Suprapubic skin (tissue), 4 donors: Measurements from ENCODE around the gene C1orf146. TPM values are rescaled to one million over a fixed set of nuclear protein-coding genes. Genes with fewer than 3 reads are reported as not detected.
"Not testable (repeated sequence)": the region's sequence is repeated elsewhere in the genome, so short reads cannot be mapped to it uniquely, and the experiment has no call there.

ENCODE experiments used
- DNase-seq, 2 donors: peaks; one replicate each; pipeline ENCODE4 v3.0.0-alpha.2; 2019; ENCODE audit warnings: low spot score in 2 of 2
- H3K27ac ChIP-seq: fragments of 200-600 bp; sonication (generic); one replicate; pipeline ENCODE4 v1.5.1; 2019
- H3K27me3 ChIP-seq: fragments of 200-600 bp; sonication (generic); one replicate; pipeline ENCODE4 v1.5.1; 2019
- H3K36me3 ChIP-seq: fragments of 200-600 bp; sonication (generic); one replicate; pipeline ENCODE4 v1.5.1; 2019
- H3K4me1 ChIP-seq: fragments of 200-600 bp; sonication (generic); one replicate; pipeline ENCODE4 v1.5.1; 2019
- H3K4me3 ChIP-seq: fragments of 200-600 bp; sonication (generic); one replicate; pipeline ENCODE4 v1.5.1; 2019; ENCODE audit warnings: mild to moderate bottlenecking
- H3K9me3 ChIP-seq: fragments of 200-600 bp; sonication (generic); one replicate; pipeline ENCODE4 v1.5.1; 2019
- CTCF ChIP-seq, 2 donors: fragments of 200-600 bp in 1 of 2; fragments of 450-650 bp in 1 of 2; sonication (generic) in 1 of 2; IDR thresholded peaks; one replicate each; pipeline ENCODE4 v1.5.1; 2016 to 2019; ENCODE audit warnings: antibody characterized with exemption in 2 of 2, mild to moderate bottlenecking in 1 of 2, moderate library complexity in 1 of 2
- EP300 ChIP-seq: sonication (generic); formaldehyde crosslinking; IDR thresholded peaks from one replicate; pipeline ENCODE4 v1.6.1; 2017; ENCODE audit warnings: antibody characterized with exemption
- POLR2A ChIP-seq, 2 donors: fragments of 450-650 bp; IDR thresholded peaks; one replicate each; pipeline ENCODE4 v1.6.1; 2017; ENCODE audit warnings: antibody characterized with exemption in 2 of 2, mild to moderate bottlenecking in 2 of 2, moderate library complexity in 2 of 2
- POLR2AphosphoS5 ChIP-seq, 3 donors: sonication (generic); formaldehyde crosslinking; IDR thresholded peaks; one replicate each; pipeline ENCODE4 v1.6.1; 2017; ENCODE audit warnings: antibody characterized with exemption in 3 of 3
- WGBS: methylation state at CpG from one replicate; pipeline ENCODE4 v1.1.5; 2018; 5-methylcytosine and 5-hydroxymethylcytosine counted together
- total RNA-seq, 4 donors: library from RNA; depleted of rRNA; stranded (reverse); fragments of >200 nt; gene quantifications; one replicate each; pipeline ENCODE4 v1.1.0, GENCODE V29; 2016

C1orf146 gene
- total RNA-seq, 4 donors from 2014 or later, result not detected

- TF ChIP-seq EP300 (no peak), CTCF (IDR thresholded peaks at IDR 0.05) (no peak), POLR2AphosphoS5 (IDR thresholded peaks at IDR 0.05) (no peak), POLR2A (IDR thresholded peaks at IDR 0.05) (no peak)
- Histone ChIP-seq H3K36me3 (peaks cover 53% of the 10 kb centered on the region), H3K4me1 (no peaks in the 10 kb centered on the region), H3K27me3 (no peaks in the 10 kb centered on the region), H3K4me3 (no peak overlapping the region), H3K27ac (no peak overlapping the region), H3K9me3 (no peaks in the 10 kb centered on the region)
- no peak for DNase-seq
- 90% methylated on average over 3 of the region's 3 CpGs for WGBS
Observed at GRCh38 chr1:92262516-92262915, 44.8 kb downstream of the C1orf146 start.

- WGBS, result 89% methylated on average over 1 of the region's 1 CpG
- TF ChIP-seq EP300 (no peak), POLR2AphosphoS5 (IDR thresholded peaks at IDR 0.05) (no peak), CTCF (IDR thresholded peaks at IDR 0.05) (no peak), POLR2A (IDR thresholded peaks at IDR 0.05) (no peak)
- no peak for DNase-seq
- Histone ChIP-seq H3K27me3 (no peaks in the 10 kb centered on the region), H3K4me1 (no peaks in the 10 kb centered on the region), H3K4me3 (no peak overlapping the region), H3K27ac (no peak overlapping the region), H3K9me3 (no peaks in the 10 kb centered on the region), H3K36me3 (peaks cover 29% of the 10 kb centered on the region)
Observed at GRCh38 chr1:92273039-92273438, 55.3 kb downstream of the C1orf146 start.

GRCh38 chr1:92274939-92275338 is 57.2 kb downstream of the C1orf146 start:
- no peak for DNase-seq
- Histone ChIP-seq H3K9me3 (no peaks in the 10 kb centered on the region), H3K4me1 (no peaks in the 10 kb centered on the region), H3K27ac (no peak overlapping the region), H3K36me3 (peaks cover 25% of the 10 kb centered on the region), H3K4me3 (no peak overlapping the region), H3K27me3 (no peaks in the 10 kb centered on the region)
- TF ChIP-seq POLR2A (IDR thresholded peaks at IDR 0.05) (no peak), CTCF (IDR thresholded peaks at IDR 0.05) (no peak), POLR2AphosphoS5 (IDR thresholded peaks at IDR 0.05) (no peak), EP300 (no peak)
- WGBS, result 94% methylated on average over 1 of the region's 1 CpG

- Histone ChIP-seq H3K27ac (no peak overlapping the region), H3K4me1 (no peaks in the 10 kb centered on the region), H3K36me3 (peaks cover 26% of the 10 kb centered on the region), H3K27me3 (no peaks in the 10 kb centered on the region), H3K4me3 (no peak overlapping the region), H3K9me3 (no peaks in the 10 kb centered on the region)
- TF ChIP-seq POLR2AphosphoS5 (IDR thresholded peaks at IDR 0.05) (no peak), POLR2A (IDR thresholded peaks at IDR 0.05) (no peak), EP300 (no peak), CTCF (IDR thresholded peaks at IDR 0.05) (no peak)
- 96% methylated on average over 3 of the region's 3 CpGs for WGBS
- no peak for DNase-seq
Observed at GRCh38 chr1:92276082-92276481, 58.4 kb downstream of the C1orf146 start.

GRCh38 chr1:92277105-92277723 is 59.5 kb downstream of the C1orf146 start:
- H3K36me3 ChIP-seq, result peaks cover 34% of the 10 kb centered on the region
- H3K9me3 ChIP-seq, result no peaks in the 10 kb centered on the region
- H3K27ac ChIP-seq, result no peak overlapping the region
- no peak overlapping the region for H3K4me3 ChIP-seq
- DNase-seq, result no peak
- no peaks in the 10 kb centered on the region for H3K4me1 ChIP-seq
- WGBS, result 98% methylated on average over 4 of the region's 4 CpGs
- H3K27me3 ChIP-seq, result no peaks in the 10 kb centered on the region
- TF ChIP-seq POLR2A (IDR thresholded peaks at IDR 0.05), result no peak
- no peak for TF ChIP-seq EP300
- no peak for TF ChIP-seq CTCF (IDR thresholded peaks at IDR 0.05)
- no peak for TF ChIP-seq POLR2AphosphoS5 (IDR thresholded peaks at IDR 0.05)

- H3K4me3 ChIP-seq, result not testable (repeated sequence)
- 88% methylated on average over 3 of the region's 15 CpGs for WGBS
Observed at GRCh38 chr1:92279781-92280180, 62.1 kb downstream of the C1orf146 start.

GRCh38 chr1:92281411-92281810 is 63.7 kb downstream of the C1orf146 start:
- H3K9me3 ChIP-seq, H3K27me3 ChIP-seq: not testable (repeated sequence)
- peaks cover 27% of the 10 kb centered on the region for H3K36me3 ChIP-seq

More at GRCh38 chr1:92279781-92280180, 62.1 kb downstream of the C1orf146 start:
- DNase-seq, H3K27ac ChIP-seq, H3K27me3 ChIP-seq, H3K4me1 ChIP-seq, H3K9me3 ChIP-seq: not testable (repeated sequence)
- H3K36me3 ChIP-seq, result peaks cover 24% of the 10 kb centered on the region

More at GRCh38 chr1:92281411-92281810, 63.7 kb downstream of the C1orf146 start:
- DNase-seq, H3K4me1 ChIP-seq, H3K4me3 ChIP-seq, H3K27ac ChIP-seq: not testable (repeated sequence)
- 98% methylated on average over 2 of the region's 2 CpGs for WGBS
